ENCODE measurements around the gene PNLIPRP2. TPM values are rescaled to one million over a fixed set of nuclear protein-coding genes. Genes with fewer than 3 reads are reported as not detected.

PNLIPRP2 gene
- total and polyA plus RNA-seq, 2 of the 4 experiments (the other 2 are of a cell fraction), result not detected

- CTCF ChIA-PET, result no interaction called here
- no peak overlapping the region for H2BK20ac ChIP-seq (ENCODE audit: low read depth, low read length)
- intact Hi-C loops (cut with micrococcal nuclease), result no loop called here
Measured at GRCh38 chr10:116694243-116694926, 73.6 kb downstream of the PNLIPRP2 start.

More at GRCh38 chr10:116694243-116694926, 73.6 kb downstream of the PNLIPRP2 start:
- Histone ChIP-seq H3K36me3 (ENCODE audit: control insufficient read depth, insufficient read depth, low read length) (no peaks in the 10 kb centered on the region; the same call in 1 of the 2 replicates), H3K18ac (ENCODE audit: low read depth, low read length) (no peak overlapping the region), H3K4me3 (ENCODE audit: insufficient read depth, low read depth, low read length) (no peak overlapping the region), H2BK120ac (ENCODE audit: low read depth, low read length) (no peak overlapping the region), H2AFZ (replicated peaks; ENCODE audit: low read length, poor library complexity) (peak overlapping the region; percentile 46), H2BK15ac (ENCODE audit: low read depth, low read length) (no peak overlapping the region), H4K8ac (ENCODE audit: low read depth in 2 of 2, low read length in 2 of 2) (no peak overlapping the region), H3K9me3 (ENCODE audit: control insufficient read depth, insufficient read depth, low read length) (no peaks in the 10 kb centered on the region), H3K27me3 (ENCODE audit: control insufficient read depth, insufficient read depth, low read length) (no peaks in the 10 kb centered on the region), H3K4me2 (ENCODE audit: low read depth, low read length) (no peak overlapping the region), H2AK9ac (replicated peaks; ENCODE audit: low read depth, low read length, poor library complexity) (peak overlapping the region; percentile 90), H3K4ac (ENCODE audit: low read depth, low read length) (no peak overlapping the region), H4K91ac (ENCODE audit: insufficient read depth, low read depth, low read length) (no peak overlapping the region), H4K20me1 (ENCODE audit: insufficient read depth, low read length) (no peaks in the 10 kb centered on the region), H4K5ac (ENCODE audit: low read depth, low read length) (no peak overlapping the region), H3K4me1 (ENCODE audit: control insufficient read depth, insufficient read depth, low read length) (peaks cover 6% of the 10 kb centered on the region; the same call in 1 of the 2 replicates), H3K79me1 (ENCODE audit: low read depth in 1 of 2, low read length in 2 of 2) (no peaks in the 10 kb centered on the region; a peak in 1 of 4 replicates), H3K9me1 (ENCODE audit: insufficient read depth, low read length) (peaks cover 3% of the 10 kb centered on the region), H2BK5ac (ENCODE audit: low read depth, low read length, poor library complexity, severe bottlenecking) (no peak overlapping the region), H2AK5ac (ENCODE audit: low read depth, low read length) (no peak overlapping the region), H3K56ac (ENCODE audit: extremely low read depth, insufficient read depth, low read length) (no peak overlapping the region), H3K14ac (replicated peaks; ENCODE audit: low read depth, low read length) (no peak overlapping the region), H3K27ac (ENCODE audit: insufficient read depth, low read length) (no peak overlapping the region), H3K9ac (ENCODE audit: low read depth, low read length) (no peak overlapping the region), H3K23ac (ENCODE audit: low read depth, low read length) (no peak overlapping the region; the same call in 1 of the 2 replicates)
- DNase-seq (peak; percentile 11), ATAC-seq (ENCODE audit: low read depth) (peak; percentile 68)
- dilution Hi-C loops (cut with HindIII; ENCODE audit: low sequenced_read_pairs, unreplicated experiment) (loop anchor here (25.0 kb wide), 1 partner anchor 93 kb away; no protein-coding TSS in a partner anchor), in situ Hi-C loops (cut with MboI; ENCODE audit: low sequenced_read_pairs) (no loop called here)
- TF ChIP-seq CTCF (conservative IDR thresholded peaks at IDR 0.05; ENCODE audit: low read depth, low read length), result no peak
- no peak for TF ChIP-seq RCOR1 (IDR thresholded peaks at IDR 0.05; ENCODE audit: insufficient replicate concordance, low read length)
- no peak for TF ChIP-seq MAZ (IDR thresholded peaks at IDR 0.05; ENCODE audit: borderline replicate concordance, low read depth, low read length)
- TF ChIP-seq RFX5 (IDR thresholded peaks at IDR 0.05; ENCODE audit: low read depth, low read length), result no peak
- no peak for TF ChIP-seq MAFK (IDR thresholded peaks at IDR 0.05; ENCODE audit: low read depth, low read length)
- TF ChIP-seq CHD1 (IDR thresholded peaks at IDR 0.05; ENCODE audit: low read depth, low read length), result no peak
- no peak for TF ChIP-seq ELK1 (IDR thresholded peaks at IDR 0.05; ENCODE audit: borderline replicate concordance, low read depth, low read length)
- TF ChIP-seq RAD21 (IDR thresholded peaks at IDR 0.05; ENCODE audit: low read length), result no peak
- TF ChIP-seq NFE2L2 (IDR thresholded peaks at IDR 0.05; ENCODE audit: low read depth, low read length), result no peak
- TF ChIP-seq USF2 (IDR thresholded peaks at IDR 0.05; ENCODE audit: low read depth, low read length), result no peak
- 46% methylated on average over 5 of the region's 14 CpGs; no CpG with 5 or more reads in 1 of the 2 experiments for WGBS, 2 experiments (ENCODE audit: extremely low coverage in 2 of 2, insufficient read length in 1 of 2)
- BruUV-seq (replicated peaks), result no TSS peak
- POLR2A ChIA-PET (ENCODE audit: unreplicated experiment), result no interaction called here

Measured in IMR-90 (cell line).